22Rv1 (cell line): Measurements from ENCODE around the gene JAKMIP1.
A peak's percentile ranks its signal among the peaks of the same experiment; 100 is the strongest.

Experiments used
- H3K27ac ChIP-seq: fragments of 450-650 bp; 2 replicates; pipeline ENCODE4 v1.5.1; 2017
- CTCF ChIP-seq: fragments of 450-650 bp; IDR thresholded peaks from 2 replicates; pipeline ENCODE4 v1.5.1; 2017; ENCODE audit warnings: mild to moderate bottlenecking
- ZFX ChIP-seq: fragments of 450-650 bp; IDR thresholded peaks from 2 replicates; pipeline ENCODE4 v1.6.1; 2017; ENCODE audit warnings: antibody characterized with exemption, borderline replicate concordance

The JAKMIP1 gene

GRCh38 chr4:6137747-6138135, 62.6 kb downstream of the JAKMIP1 start:
- H3K27ac ChIP-seq = no peak overlapping the region
- TF ChIP-seq ZFX (no peak), CTCF (no peak)

- TF ChIP-seq ZFX (no peak), CTCF (no peak)
- H3K27ac ChIP-seq = no peak overlapping the region
These were observed 63.2 kb downstream of the JAKMIP1 start for GRCh38 chr4:6137027-6137746.

- H3K27ac ChIP-seq = no peak overlapping the region
- TF ChIP-seq ZFX = no peak
- peak; percentile 58 for TF ChIP-seq CTCF
These were observed 65.6 kb downstream of the JAKMIP1 start for GRCh38 chr4:6134612-6135220.

- TF ChIP-seq CTCF = no peak
- TF ChIP-seq ZFX = no peak
- no peak overlapping the region for H3K27ac ChIP-seq
These were observed 67.6 kb downstream of the JAKMIP1 start for GRCh38 chr4:6132716-6133115.

GRCh38 chr4:6128221-6128850, 72.0 kb downstream of the JAKMIP1 start:
- H3K27ac ChIP-seq = no peak overlapping the region
- TF ChIP-seq CTCF (no peak), ZFX (no peak)

- H3K27ac ChIP-seq = no peak overlapping the region
- no peak for TF ChIP-seq CTCF
These were observed 73.2 kb downstream of the JAKMIP1 start for GRCh38 chr4:6126971-6127745.
